Vagina (tissue), 2 donors: ENCODE results near the gene ZAR1L.

ENCODE experiments used
- CTCF ChIP-seq, 3 experiments: fragments of 450-650 bp in 2 of 3; fragments of 200-600 bp in 1 of 3; sonication (generic) in 1 of 3; IDR thresholded peaks; one replicate each; pipeline ENCODE4 v1.5.1; 2017 to 2019; ENCODE audit warnings: antibody characterized with exemption in 3 of 3, mild to moderate bottlenecking in 2 of 3, moderate library complexity in 2 of 3
- POLR2AphosphoS5 ChIP-seq, 2 donors: sonication (generic); formaldehyde crosslinking; IDR thresholded peaks; one replicate each; pipeline ENCODE4 v1.9.0; 2017; ENCODE audit warnings: antibody characterized with exemption in 2 of 2, mild to moderate bottlenecking in 2 of 2, low read depth in 1 of 2; ENCODE audit not compliant: insufficient read depth in 1 of 2

GRCh38 chr13:32262165-32262564 lies 53.0 kb downstream of the ZAR1L start:
- TF ChIP-seq CTCF (IDR thresholded peaks at IDR 0.05) (no peak), POLR2AphosphoS5 (IDR thresholded peaks at IDR 0.05; ENCODE audit: insufficient read depth in 1 of 2, low read depth in 1 of 2) (no peak)
